Glomerular endothelial cell (primary cell): ENCODE measurements around the gene DIP2C. TPM values are rescaled to one million over a fixed set of nuclear protein-coding genes. Genes with fewer than 3 reads are reported as not detected.
A peak's percentile ranks its signal among the peaks of the same experiment; 100 is the strongest.

Source experiments
- DNase-seq: peaks from one replicate; pipeline ENCODE4 v3.0.0-alpha.2; 2011; ENCODE audit warnings: low read depth, low spot score; ENCODE audit errors: extremely low read depth
- total RNA-seq: library from RNA; depleted of rRNA; stranded (reverse); fragments of >200 nt; gene quantifications from 2 replicates; pipeline ENCODE4 v1.2.3, GENCODE V29; 2015

Gene DIP2C
- total RNA-seq, 1 donor from 2014 or later: 16.5 TPM

DNA sequence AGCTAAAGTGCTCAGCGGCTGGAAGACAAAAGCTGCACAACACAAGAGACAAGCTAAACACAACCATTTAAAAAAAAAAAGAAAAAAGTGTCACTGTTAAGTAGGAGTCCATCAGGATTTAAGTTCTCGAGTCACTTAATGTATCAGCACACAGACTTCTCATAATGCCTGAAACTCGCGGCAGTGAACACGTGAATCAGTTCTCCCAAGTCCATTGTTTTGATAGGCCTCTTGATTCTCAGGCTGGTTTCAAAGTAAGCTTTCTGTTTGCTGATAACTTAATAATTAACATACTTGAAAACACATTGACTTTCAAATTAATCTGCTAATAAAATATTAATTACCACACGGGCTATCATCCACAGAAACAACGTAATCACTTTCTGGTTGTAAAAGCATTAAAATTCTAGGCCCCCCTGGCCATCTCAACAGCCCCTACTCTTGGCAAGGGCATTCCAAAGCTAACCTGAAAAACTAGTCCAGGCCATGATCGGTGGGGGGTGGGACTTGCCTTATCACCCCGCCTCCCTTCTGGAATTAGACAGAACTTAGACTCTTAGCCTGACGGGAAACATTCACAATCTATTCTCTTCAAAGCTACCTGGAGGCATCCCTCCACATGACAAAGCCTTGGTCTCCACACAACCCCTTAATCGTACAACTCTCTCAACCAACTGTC, 129.0 kb downstream of the DIP2C start:
- no peak for DNase-seq

DNA sequence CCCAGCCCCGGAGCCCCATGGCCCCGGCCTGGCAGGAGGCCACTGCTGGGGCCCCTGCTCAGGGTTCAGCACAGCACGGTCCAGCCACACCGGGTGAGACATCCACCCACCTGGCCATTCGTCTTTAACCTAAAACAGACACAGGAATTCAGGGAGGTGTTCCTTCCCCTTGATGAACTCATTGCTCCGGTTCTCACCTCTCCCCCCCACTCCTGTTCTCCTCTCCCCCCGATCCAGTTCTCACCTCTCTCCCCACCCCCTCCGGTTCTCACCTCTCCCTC, 129.8 kb downstream of the DIP2C start:
- no peak for DNase-seq

DNA sequence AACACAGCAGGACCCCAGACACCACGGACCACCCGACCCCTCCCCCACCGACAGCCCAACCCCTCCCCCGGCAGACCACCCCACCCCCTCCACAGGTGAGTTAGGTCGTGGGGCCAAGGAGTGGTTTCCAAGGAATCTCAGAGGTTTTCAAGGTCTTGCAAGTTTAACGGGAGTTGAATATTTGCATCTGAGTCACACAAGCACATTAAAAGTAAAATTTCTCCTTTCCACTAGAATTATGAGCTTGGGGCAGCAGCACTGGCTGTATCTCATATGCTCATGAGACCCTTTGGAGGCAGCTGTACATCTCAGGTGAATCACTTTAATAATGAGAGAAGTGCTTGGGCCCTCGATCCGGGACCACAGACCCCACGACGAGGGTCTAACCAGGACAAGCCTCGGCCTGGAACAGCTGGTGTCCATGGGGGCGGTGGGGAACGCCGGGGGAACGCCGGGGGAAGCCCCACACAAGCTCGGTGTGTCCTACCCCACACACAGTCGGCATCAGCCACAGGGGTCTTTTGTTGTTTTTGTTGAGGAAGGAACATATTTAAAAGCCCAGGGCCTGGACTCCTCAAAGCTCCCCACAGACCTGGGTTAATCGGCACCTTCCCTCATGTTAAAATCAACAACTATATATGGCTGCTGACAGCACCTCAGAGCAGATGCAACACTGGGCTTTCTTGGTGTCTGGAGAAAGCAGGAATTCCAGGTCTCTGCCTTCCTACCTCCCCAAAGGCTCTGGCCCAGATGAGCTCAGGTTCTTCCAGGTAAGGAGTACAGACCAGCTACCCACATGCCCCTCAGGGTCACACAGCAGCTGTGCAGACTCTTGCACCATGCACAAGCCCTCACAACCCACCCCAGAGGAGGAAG, 130.3 kb downstream of the DIP2C start:
- DNase-seq: no peak

DNA sequence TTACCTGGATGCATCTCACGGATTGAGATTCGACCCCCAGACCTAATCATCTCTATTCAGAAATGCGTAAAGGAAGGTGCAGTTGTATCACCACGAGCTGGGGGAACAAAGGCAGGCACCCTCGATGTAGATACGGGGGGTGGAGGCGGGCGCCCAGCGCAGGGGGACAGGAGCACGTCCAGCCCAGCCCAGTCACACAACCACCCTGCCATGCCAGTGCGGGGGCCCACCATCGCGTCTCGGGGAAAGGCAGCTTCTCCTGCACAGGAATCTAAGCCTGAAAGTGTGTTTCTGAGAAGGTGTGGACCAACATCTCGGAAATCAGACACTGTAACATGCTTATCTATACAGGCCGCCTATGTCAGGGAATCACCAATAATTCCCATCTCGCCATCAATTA, 131.1 kb downstream of the DIP2C start:
- DNase-seq: no peak

DNA sequence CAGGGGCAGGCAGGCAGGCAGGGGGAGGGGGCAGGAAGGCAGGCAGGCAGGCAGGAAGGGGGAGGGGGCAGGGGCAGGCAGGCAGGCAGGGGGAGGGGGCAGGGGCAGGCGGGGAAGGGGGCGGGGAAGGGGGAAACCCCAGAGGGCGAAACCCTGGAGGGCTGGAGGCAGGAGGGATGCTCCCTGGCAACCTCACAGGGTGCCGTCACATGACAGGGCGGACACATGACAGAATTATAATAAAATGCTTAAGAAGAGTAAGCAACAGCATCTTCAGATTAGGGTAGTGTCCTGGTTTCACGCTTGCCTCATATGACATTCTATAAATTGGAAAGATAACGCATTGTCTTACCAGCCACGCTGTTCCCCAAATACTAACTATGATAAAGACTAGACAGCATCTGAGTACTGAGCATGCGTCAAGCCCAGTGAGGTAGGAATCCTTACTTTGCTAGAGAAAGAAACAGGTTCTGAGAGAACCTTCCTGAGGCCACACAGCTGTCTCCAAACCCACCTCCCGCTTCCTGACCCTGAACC, 131.6 kb downstream of the DIP2C start:
- no peak for DNase-seq

DNA sequence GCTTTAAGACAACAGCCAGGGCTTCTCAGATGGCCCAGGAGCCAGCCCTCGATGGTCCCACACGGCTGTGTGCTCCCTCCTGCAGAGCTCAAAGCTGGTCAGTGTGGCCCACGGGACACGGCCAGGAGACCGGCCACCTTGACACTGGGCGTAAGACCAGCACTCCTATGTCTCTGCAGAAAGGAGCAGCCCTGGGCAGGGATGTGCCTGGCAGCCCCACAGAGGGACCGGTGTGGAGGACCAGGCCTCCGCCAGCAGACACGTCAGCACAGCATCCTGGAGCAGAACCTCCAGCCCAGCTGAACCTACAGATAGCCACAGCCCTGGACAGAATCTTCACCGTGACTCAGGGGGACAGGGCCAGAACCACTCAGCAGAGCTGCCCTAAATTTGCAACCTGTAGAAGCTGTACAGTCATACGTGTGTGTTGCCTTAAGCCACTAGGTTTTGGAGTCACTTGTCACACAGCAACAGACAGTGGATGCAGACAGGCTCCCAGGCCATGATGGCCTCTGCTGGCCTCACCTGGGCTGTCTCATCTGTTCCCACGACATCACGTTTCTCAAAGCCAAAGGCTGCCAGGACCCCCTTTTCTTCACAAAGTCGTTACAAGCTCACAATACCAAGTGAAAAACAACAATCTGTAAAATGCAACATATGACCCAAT, 132.4 kb downstream of the DIP2C start:
- DNase-seq: no peak

DNA sequence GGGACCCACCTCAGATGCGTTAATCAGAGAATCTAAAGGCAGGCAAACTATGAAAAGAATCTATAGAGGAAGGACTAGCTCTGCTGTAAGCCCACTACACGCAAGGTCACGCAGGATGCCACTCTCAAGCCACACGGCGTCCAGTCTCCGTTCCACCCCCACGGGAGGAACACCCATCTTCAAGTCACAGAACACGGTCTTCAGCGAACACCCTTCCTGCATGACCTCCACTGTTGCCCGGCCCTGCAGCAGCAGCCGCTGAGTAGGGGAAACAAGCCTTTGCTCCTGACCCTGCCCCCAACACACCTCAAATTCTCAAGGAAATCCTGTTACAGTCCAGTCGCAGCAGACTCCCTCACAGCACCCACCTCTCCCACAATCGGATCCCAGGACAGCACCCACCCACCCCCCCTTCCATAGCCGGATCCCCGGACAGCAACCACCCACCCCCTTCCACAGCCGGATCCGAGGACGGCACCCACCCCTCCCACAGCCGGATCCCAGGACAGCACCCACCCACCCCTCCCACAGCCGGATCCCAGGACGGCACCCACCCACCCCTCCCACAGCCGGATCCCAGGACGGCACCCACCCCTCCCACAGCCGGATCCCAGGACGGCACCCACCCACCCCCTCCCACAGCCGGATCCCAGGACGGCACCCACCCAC, 133.7 kb downstream of the DIP2C start:
- no peak for DNase-seq

DNA sequence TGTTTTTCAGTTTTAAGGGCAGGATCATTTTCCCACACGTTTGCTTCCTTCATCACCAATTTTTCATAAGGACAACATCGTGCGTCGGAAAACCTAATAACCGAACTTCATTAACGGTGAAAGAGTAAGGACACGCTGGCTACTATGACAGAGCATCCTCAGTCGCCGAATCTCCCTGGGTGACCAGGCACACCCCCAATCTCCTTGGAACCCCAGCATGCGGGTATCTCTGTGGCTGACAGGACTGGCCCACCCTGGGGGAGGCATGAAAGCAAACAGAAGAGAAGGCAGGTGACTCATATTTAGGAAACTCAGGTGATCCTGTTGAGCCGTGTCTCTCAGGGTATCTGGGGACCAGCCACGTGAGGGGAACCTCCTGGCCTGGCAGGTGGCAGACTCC, 134.2 kb downstream of the DIP2C start:
- DNase-seq: no peak

DNA sequence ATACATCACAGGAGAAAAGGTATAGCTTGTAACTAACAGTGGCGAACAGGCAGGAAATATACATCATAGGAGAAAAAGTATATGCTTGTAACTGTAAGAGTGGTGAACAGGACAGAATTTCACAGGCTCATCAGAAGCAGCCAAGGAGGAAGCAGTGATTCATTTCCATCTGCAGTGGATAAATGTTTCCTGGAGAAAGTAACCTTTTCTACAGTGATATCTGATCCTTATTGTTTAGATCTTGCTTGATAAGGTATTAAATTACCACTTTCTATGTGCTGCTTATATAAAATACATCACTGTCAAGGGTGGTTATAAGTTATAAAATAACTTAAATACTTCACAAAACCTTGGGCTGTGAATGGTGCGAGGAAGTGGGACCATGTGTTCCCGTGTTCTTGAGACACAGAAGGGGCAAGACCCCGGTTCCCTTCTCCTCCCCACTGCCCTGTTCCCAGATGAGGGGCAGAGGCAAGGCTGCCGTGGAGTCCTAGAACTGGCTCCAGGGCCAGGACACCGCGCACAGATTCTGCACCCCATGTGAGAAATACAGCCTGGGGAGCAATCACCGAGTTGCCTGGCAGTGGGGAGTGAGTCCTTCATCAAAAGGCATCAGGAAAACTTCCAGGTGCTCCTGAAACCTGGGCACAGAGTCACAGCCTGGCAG, 135.2 kb downstream of the DIP2C start:
- DNase-seq: peak; percentile 34

DNA sequence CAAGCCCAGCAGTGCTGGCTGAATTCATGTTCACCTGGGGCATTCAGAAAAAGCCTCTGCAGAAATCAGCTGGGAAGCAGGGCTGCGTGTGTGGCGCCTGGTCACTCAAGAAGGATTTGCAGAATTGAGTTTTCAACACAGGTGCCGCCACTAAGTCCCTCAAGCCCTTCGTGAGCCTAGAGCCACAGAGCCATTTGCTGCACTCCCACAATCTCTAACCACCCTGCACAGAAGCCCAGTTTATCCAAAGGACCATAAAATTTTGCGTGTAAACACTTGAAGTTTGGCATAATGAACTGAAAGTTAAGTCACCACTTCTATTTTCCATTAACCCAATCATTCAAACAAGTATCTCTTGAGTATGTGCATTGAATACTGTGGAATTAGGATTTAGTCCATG, 136.2 kb downstream of the DIP2C start:
- no peak for DNase-seq

DNA sequence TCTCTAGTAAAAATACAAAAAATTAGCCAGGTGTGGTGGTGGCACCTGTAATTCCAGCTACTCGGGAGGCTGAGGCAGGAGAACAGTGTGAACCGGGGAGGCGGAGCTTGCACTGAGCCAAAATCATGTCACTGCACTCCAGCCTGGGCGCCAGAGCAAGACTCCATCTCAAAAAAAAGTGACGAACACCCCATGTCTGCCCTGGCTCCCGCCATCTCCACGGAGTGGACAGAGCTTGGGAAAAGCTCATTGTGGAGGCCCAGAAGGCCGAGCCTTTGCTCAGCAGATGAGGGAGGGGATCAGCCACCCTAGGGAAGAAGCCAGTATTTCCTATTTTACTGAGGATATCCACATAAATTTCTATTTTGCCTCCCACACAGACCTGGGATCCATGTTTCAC, 136.8 kb downstream of the DIP2C start:
- no peak for DNase-seq

DNA sequence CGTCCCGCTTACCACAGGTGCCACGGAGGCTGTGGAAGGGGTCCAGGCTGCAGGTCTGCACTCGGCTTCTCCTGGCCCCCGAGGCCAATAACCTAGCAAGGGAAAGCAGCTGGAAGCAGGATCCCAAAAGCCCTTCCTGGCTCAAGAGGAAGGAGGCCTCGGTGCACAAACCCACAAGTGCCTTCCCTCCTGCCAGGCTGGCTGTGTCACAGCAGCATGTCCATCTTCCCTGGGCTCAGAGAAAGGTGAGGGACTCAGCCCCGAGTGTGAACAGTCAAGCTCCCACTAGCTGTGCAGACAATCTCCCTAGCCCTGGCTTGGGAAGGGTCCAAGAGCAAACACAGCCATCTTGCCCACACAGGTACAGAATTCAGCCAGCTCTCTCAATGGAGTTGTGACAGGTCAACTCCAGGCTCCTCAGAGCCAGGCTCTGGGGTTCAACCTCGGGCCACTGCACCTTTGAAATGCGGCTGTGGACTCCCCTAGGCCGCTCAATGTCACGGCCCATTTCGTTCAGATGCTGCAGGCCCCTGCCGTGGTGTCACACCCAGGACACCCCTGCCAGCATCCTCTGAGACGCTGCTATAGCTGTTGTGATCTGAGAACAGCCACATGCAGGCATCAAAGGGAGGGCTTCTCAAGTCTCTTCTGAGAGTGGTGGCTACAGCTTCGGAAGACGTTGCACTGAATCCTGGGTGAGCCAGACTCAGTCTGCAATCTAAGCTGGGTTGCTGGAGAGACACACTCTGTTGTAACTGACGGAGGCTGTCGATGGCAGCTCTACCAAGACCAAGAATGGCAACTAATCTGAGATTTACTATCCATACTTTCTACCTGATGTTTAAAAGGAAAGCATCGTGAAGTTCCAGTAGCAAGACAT, 137.9 kb downstream of the DIP2C start:
- DNase-seq: no peak

DNA sequence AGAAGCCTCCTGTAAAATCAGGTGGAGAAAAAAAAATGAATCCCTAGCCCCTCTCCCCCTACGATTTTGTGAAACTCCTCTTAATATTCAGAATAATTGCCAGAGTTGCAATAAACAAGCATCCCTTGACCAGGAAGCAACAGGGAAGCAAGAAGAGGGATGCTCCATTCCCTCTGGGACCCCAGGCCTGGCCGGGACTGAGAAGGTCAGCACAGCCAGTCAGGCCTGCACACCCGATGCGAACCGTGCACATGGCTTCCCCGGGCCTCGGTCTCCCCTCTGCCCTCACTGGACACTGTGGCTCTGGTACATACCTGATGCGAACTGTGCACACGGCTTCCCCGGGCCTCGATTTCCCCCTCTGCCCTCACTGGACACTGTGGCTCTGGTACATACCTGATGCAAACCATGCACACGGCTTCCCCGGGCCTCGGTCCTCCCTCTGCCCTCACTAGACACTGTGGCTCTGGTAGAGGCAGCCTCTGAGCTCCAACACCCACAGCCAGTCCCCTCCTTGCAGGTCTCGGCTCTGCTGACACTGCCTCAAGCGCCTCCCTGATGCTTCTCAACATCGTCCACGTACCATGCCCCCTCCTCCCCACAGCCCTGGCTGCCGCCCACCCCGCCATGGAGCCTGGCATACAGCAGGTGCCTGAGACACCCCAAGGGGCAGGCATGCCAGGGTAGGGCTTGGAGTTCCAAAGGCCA, 138.6 kb downstream of the DIP2C start:
- DNase-seq: no peak

DNA sequence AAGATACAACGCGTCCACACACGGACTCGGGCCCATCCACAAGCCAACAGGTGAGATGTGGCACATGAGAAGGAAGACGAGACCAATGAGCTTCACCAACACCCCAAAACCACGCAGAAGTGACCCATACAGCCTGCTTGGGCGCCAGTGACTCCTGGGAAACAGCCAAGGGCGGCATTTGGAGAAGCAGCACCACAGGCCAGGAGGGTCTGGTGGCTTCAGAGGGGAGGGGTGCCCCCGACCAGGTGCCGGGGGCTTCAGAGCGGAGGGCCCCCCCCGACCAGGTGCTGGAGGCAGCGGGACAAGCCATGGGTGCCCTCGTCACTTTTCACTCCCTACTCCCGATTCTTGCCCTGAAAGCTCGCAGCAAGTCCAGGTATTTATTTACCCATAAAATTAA, 140.1 kb downstream of the DIP2C start:
- no peak for DNase-seq

DNA sequence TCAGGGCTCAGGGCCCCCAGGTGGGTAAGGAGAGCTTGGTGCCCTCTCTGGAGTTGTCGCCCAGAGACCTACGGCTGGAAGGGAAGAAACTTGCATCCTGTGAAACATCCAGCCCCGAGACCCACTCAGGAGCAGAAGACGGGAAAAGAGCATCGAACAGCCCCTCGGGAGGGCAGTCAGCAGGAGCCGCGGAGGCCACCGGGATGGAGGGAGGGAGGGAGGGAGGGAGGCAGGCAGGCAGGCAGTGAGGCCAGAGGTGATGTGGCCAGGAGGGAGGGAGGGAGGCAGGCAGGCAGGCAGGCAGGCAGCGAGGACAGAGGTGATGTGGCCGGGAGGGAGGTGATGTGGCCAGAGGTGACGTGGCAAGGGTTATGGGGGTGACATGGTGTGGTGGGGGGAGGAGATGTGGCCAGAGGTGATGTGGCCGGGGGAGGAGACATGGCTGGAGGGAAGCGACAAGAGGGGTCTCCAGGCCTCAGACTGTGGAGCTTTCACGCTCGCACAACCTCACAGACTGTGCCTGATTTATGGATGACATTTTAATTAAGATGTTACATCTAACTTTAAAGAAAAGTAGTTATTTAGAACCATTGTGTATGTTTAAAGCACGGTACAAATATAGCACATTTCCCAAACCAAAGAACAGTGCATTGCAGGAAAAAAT, 141.1 kb downstream of the DIP2C start:
- no peak for DNase-seq

DNA sequence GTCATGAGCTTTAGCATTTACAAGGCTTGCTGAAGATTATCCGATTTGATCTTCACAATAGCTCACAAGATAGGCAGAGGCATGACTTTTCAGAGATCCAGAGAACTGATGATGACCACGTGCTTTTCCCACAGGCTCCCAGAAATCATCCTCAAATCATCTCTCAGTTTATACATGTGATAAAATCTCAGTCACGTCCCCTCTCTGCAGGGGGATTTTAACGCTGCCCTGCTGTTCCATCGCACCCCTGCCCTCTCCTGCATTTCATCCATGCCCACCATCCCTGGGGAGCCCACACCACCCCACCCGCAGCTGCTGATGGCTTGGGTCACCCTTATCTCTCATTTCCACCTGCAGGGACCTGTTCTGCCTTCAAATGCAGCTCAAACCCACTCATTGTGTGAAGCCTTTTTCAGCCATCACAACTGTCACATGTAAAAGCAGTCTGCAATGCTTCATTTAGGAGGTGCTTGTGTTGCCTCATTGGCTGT, 141.8 kb downstream of the DIP2C start:
- no peak for DNase-seq

DNA sequence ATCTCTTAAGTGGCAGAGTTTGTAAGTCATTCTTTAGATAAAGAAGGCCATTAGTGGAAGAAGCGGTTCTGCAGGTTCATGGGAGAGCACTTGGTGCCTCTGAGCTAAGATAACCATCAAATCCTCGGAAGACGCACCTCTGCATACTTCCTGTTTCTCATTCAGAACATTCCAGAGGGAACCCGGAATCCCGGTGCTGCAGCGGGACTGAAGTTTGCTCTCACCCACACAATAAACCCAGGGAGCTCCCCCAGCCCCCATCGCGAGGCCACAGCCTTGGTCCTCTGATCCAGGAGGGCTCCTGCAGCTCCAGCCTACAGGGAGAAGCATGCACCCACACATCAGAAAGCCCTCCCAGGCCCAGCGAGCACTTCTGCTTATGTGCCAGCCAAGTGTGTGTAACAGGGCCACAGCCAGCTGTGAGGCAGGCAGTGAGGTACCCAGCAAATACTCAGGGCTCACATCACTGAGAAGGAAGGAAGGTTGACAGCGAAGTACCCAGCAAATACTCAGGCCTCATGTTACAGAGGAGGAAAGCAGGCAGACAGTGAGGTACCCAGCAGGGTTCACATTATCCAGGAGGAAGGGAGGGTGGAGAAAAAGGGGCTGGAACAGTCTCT, 142.4 kb downstream of the DIP2C start:
- no peak for DNase-seq

DNA sequence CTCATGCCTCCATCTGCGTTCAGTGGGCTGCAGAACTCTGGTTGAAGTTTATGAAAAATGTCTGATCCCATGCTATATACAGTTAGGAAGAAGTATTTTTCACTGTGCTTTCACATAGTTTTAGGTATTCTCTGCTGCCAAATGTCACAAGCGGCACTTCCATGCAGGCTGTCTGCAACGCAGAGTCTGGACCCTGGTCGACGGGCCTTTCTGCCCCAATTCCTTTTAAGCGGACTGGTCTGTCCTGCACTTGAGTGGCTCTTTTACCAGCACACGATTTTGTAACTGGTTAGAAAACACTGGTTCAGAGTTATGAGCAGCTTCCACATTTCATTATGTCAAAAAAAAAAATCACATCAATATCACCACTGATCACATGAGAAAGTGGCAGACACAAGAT, 143.0 kb downstream of the DIP2C start:
- DNase-seq: no peak
